Calu3 (cell line): ENCODE measurements around the gene ISOC1. TPM values are rescaled to one million over a fixed set of nuclear protein-coding genes. Genes with fewer than 3 reads are reported as not detected.

Source experiments
- BruUV-seq: library from RNA; stranded (reverse); fragments of 400-500 nt; replicated peaks from 2 replicates; lab custom pipeline; 2021; lab: Mats Ljungman, UMichigan
- CTCF ChIA-PET: fragments of 300-600 bp; sonication (Branson Sonifier 250); formaldehyde crosslinking; loops from one replicate; lab custom pipeline; 2022; ENCODE audit warnings: antibody characterized with exemption; lab: Charles Lee
- DNase-seq: peaks from one replicate; pipeline ENCODE4 v3.0.0; 2022
- H3K27ac Mint-ChIP-seq: one replicate; pipeline ENCODE4 v1.8.0; 2022; ENCODE audit warnings: mixed read lengths; ENCODE audit not compliant: unreplicated experiment
- H3K27me3 Mint-ChIP-seq: one replicate; pipeline ENCODE4 v1.8.0; 2022; ENCODE audit warnings: mixed read lengths; ENCODE audit not compliant: unreplicated experiment
- H3K36me3 Mint-ChIP-seq: one replicate; pipeline ENCODE4 v1.8.0; 2022; ENCODE audit warnings: mild to moderate bottlenecking, moderate library complexity, mixed read lengths; ENCODE audit not compliant: insufficient read depth, unreplicated experiment
- H3K4me1 Mint-ChIP-seq: one replicate; pipeline ENCODE4 v1.8.0; 2022; ENCODE audit warnings: mild to moderate bottlenecking, low read depth, mixed read lengths; ENCODE audit not compliant: unreplicated experiment
- H3K4me3 Mint-ChIP-seq: one replicate; pipeline ENCODE4 v1.8.0; 2022; ENCODE audit warnings: mild to moderate bottlenecking, low read depth, moderate library complexity, mixed read lengths; ENCODE audit not compliant: unreplicated experiment
- H3K9me3 Mint-ChIP-seq: one replicate; pipeline ENCODE4 v1.8.0; 2022; ENCODE audit warnings: low read depth, mixed read lengths; ENCODE audit not compliant: unreplicated experiment
- intact Hi-C: fragments of 100-400 bp; cut with micrococcal nuclease; formaldehyde crosslinking; loops from one replicate; pipeline ENCODE4 v1.10.0; 2022; ENCODE audit not compliant: unreplicated experiment
- total RNA-seq: library from RNA; stranded (reverse); gene quantifications from 2 replicates; pipeline ENCODE4 v1.2.3, GENCODE V29; 2022
- TF ChIP-seq, protein P1 (sequence below): fragments of 200-600 bp; IDR thresholded peaks from one replicate; pipeline ENCODE4 v1.8.0; 2022; ENCODE audit warnings: antibody characterized with exemption; ENCODE audit not compliant: unreplicated experiment

ISOC1 gene
- total RNA-seq, 1 experiment from 2014 or later, result 32.6 TPM

- Mint-ChIP-seq H3K9me3 (no peaks in the 10 kb centered on the region), H3K4me1 (no peaks in the 10 kb centered on the region), H3K36me3 (no peaks in the 10 kb centered on the region), H3K27ac (no peak overlapping the region), H3K4me3 (no peak overlapping the region), H3K27me3 (no peaks in the 10 kb centered on the region)
- intact Hi-C loops, result no loop called here
- TF ChIP-seq, protein P1, sequence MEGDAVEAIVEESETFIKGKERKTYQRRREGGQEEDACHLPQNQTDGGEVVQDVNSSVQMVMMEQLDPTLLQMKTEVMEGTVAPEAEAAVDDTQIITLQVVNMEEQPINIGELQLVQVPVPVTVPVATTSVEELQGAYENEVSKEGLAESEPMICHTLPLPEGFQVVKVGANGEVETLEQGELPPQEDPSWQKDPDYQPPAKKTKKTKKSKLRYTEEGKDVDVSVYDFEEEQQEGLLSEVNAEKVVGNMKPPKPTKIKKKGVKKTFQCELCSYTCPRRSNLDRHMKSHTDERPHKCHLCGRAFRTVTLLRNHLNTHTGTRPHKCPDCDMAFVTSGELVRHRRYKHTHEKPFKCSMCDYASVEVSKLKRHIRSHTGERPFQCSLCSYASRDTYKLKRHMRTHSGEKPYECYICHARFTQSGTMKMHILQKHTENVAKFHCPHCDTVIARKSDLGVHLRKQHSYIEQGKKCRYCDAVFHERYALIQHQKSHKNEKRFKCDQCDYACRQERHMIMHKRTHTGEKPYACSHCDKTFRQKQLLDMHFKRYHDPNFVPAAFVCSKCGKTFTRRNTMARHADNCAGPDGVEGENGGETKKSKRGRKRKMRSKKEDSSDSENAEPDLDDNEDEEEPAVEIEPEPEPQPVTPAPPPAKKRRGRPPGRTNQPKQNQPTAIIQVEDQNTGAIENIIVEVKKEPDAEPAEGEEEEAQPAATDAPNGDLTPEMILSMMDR, result no peak
- CTCF ChIA-PET, result no interaction called here
- BruUV-seq, result no TSS peak
- DNase-seq, result no peak
Observed at GRCh38 chr5:129137637-129138036, 43.1 kb downstream of the ISOC1 start.

- H3K36me3 Mint-ChIP-seq, result no peaks in the 10 kb centered on the region
- no peaks in the 10 kb centered on the region for H3K9me3 Mint-ChIP-seq
- H3K4me1 Mint-ChIP-seq, result no peaks in the 10 kb centered on the region
- no peak overlapping the region for H3K4me3 Mint-ChIP-seq
- no peak for DNase-seq
- intact Hi-C loops, result no loop called here
- TF ChIP-seq, protein P1, result no peak
- H3K27me3 Mint-ChIP-seq, result no peaks in the 10 kb centered on the region
- CTCF ChIA-PET, result no interaction called here
- no TSS peak for BruUV-seq
- H3K27ac Mint-ChIP-seq, result no peak overlapping the region
Observed at GRCh38 chr5:129141078-129141477, 46.5 kb downstream of the ISOC1 start.

- no TSS peak for BruUV-seq
- intact Hi-C loops, result no loop called here
- no peaks in the 10 kb centered on the region for H3K9me3 Mint-ChIP-seq
- no peaks in the 10 kb centered on the region for H3K36me3 Mint-ChIP-seq
- no peaks in the 10 kb centered on the region for H3K4me1 Mint-ChIP-seq
- DNase-seq, result no peak
- H3K27ac Mint-ChIP-seq, result no peak overlapping the region
- CTCF ChIA-PET, result no interaction called here
- no peaks in the 10 kb centered on the region for H3K27me3 Mint-ChIP-seq
- H3K4me3 Mint-ChIP-seq, result no peak overlapping the region
- TF ChIP-seq, protein P1, result no peak
Observed at GRCh38 chr5:129141696-129142095, 47.1 kb downstream of the ISOC1 start.

GRCh38 chr5:129155876-129156275 is 61.3 kb downstream of the ISOC1 start:
- DNase-seq, result no peak
- CTCF ChIA-PET, result interaction anchor here (0.7 kb wide), 2 partner anchors 297 to 1408 kb away, joined by 3 to 4 read pairs; no protein-coding TSS in a partner anchor
- intact Hi-C loops, result no loop called here
- H3K27ac Mint-ChIP-seq, result no peak overlapping the region
- peaks cover 9% of the 10 kb centered on the region for H3K4me1 Mint-ChIP-seq
- BruUV-seq, result no TSS peak
- H3K4me3 Mint-ChIP-seq, result no peak overlapping the region
- TF ChIP-seq, protein P1, result no peak
- H3K27me3 Mint-ChIP-seq, result no peaks in the 10 kb centered on the region
- peaks cover 1% of the 10 kb centered on the region for H3K9me3 Mint-ChIP-seq
- H3K36me3 Mint-ChIP-seq, result no peaks in the 10 kb centered on the region
